DND-41 (cell line): ENCODE data around the gene SNTG2.

ENCODE experiments used
- ATAC-seq: fragments of 200-7000 bp; cut with Tn5 transposase; 3 replicates; pipeline ENCODE4 v1.9.1; 2021; ENCODE audit warnings: low read depth; ENCODE audit not compliant: insufficient read depth
- DNase-seq: peaks from one replicate; pipeline ENCODE4 v3.0.0-alpha.2; 2020
- H2AFZ ChIP-seq: 2 replicates; pipeline ENCODE4 v1.6.0; 2012; ENCODE audit warnings: low read depth, low read length
- H3K27ac ChIP-seq: 2 replicates; pipeline ENCODE4 v1.5.1; 2012; ENCODE audit warnings: low read length, inconsistent platforms
- H3K27me3 ChIP-seq: fragments of 200-600 bp; sonication (generic); 2 replicates; pipeline ENCODE4 v1.6.0; 2012; ENCODE audit warnings: low read length, mild to moderate bottlenecking, inconsistent platforms; ENCODE audit not compliant: insufficient read depth, poor library complexity
- H3K36me3 ChIP-seq: 2 replicates; pipeline ENCODE4 v1.5.1; 2012; ENCODE audit warnings: low read length, inconsistent platforms; ENCODE audit not compliant: insufficient read depth
- H3K4me1 ChIP-seq: 2 replicates; pipeline ENCODE4 v1.5.1; 2012; ENCODE audit warnings: mild to moderate bottlenecking, low read length; ENCODE audit not compliant: insufficient read depth
- H3K4me2 ChIP-seq: 2 replicates; pipeline ENCODE4 v1.6.0; 2012; ENCODE audit warnings: mild to moderate bottlenecking, moderate library complexity, low read length, inconsistent platforms; ENCODE audit not compliant: insufficient read depth
- H3K4me3 ChIP-seq, 2 experiments: fragments of 200-600 bp in 1 of 2; shearing (Covaris generic) in 1 of 2; 2 replicates each; pipeline ENCODE4 v1.5.1; 2012 to 2016; ENCODE audit warnings: inconsistent platforms in 2 of 2, low read length in 2 of 2, mild to moderate bottlenecking in 2 of 2, low read depth in 1 of 2, moderate library complexity in 1 of 2
- H3K79me2 ChIP-seq: 2 replicates; pipeline ENCODE4 v1.6.0; 2012; ENCODE audit warnings: low read length, inconsistent platforms; ENCODE audit not compliant: insufficient read depth
- H3K9ac ChIP-seq: 2 replicates; pipeline ENCODE4 v1.6.0; 2012; ENCODE audit warnings: low read depth, mild to moderate bottlenecking, inconsistent platforms, low read length, moderate library complexity
- H3K9me3 ChIP-seq: 2 replicates; pipeline ENCODE4 v1.5.1; 2012; ENCODE audit warnings: low read length, moderate library complexity, mild to moderate bottlenecking, inconsistent platforms; ENCODE audit not compliant: insufficient read depth, severe bottlenecking
- H4K20me1 ChIP-seq: 2 replicates; pipeline ENCODE4 v1.6.0; 2012; ENCODE audit warnings: low read length; ENCODE audit not compliant: insufficient read depth
- CTCF ChIP-seq: IDR thresholded peaks from 2 replicates; pipeline ENCODE4 v1.5.1; 2012; ENCODE audit warnings: borderline replicate concordance, low read length, moderate library complexity, mild to moderate bottlenecking; ENCODE audit not compliant: poor library complexity, severe bottlenecking; ENCODE audit errors: extremely low read depth
- EZH2 ChIP-seq: IDR thresholded peaks from 3 replicates; pipeline ENCODE4 v1.6.1; 2012; ENCODE audit warnings: borderline replicate concordance, low read depth, mild to moderate bottlenecking, moderate library complexity, low read length, inconsistent platforms; ENCODE audit not compliant: severe bottlenecking

SNTG2 gene

GRCh38 chr2:1366546-1367134 lies 416.0 kb downstream of the SNTG2 start:
- peaks cover 3% of the 10 kb centered on the region for H3K9me3 ChIP-seq
- no peak overlapping the region for H3K27ac ChIP-seq
- no peaks in the 10 kb centered on the region for H3K36me3 ChIP-seq
- no peak overlapping the region for H3K4me2 ChIP-seq
- no peaks in the 10 kb centered on the region for H3K27me3 ChIP-seq
- no peak for ATAC-seq
- H3K9ac ChIP-seq, result no peak overlapping the region
- no peaks in the 10 kb centered on the region for H4K20me1 ChIP-seq
- TF ChIP-seq CTCF (no peak), EZH2 (no peak)
- no peak overlapping the region for H2AFZ ChIP-seq
- H3K4me3 ChIP-seq, result no peak overlapping the region
- DNase-seq, result no peak
- H3K79me2 ChIP-seq, result no peaks in the 10 kb centered on the region
- H3K4me1 ChIP-seq, result no peaks in the 10 kb centered on the region

GRCh38 chr2:1367601-1368000 lies 417.0 kb downstream of the SNTG2 start:
- Histone ChIP-seq H3K4me1 (no peaks in the 10 kb centered on the region), H3K9me3 (peaks cover 3% of the 10 kb centered on the region), H4K20me1 (no peaks in the 10 kb centered on the region), H3K4me2 (no peak overlapping the region), H3K27ac (no peak overlapping the region), H3K9ac (no peak overlapping the region), H2AFZ (no peak overlapping the region), H3K79me2 (no peaks in the 10 kb centered on the region), H3K27me3 (no peaks in the 10 kb centered on the region), H3K4me3 (no peak overlapping the region), H3K36me3 (no peaks in the 10 kb centered on the region)
- TF ChIP-seq CTCF (no peak), EZH2 (no peak)
- DNase-seq (no peak), ATAC-seq (no peak)

GRCh38 chr2:1369905-1370304 lies 419.3 kb downstream of the SNTG2 start:
- Histone ChIP-seq H3K27me3 (no peaks in the 10 kb centered on the region), H3K9ac (no peak overlapping the region), H4K20me1 (no peaks in the 10 kb centered on the region), H3K27ac (no peak overlapping the region), H3K4me3 (no peak overlapping the region), H3K36me3 (no peaks in the 10 kb centered on the region), H3K9me3 (no peaks in the 10 kb centered on the region), H2AFZ (no peak overlapping the region), H3K79me2 (no peaks in the 10 kb centered on the region), H3K4me2 (no peak overlapping the region), H3K4me1 (no peaks in the 10 kb centered on the region)
- DNase-seq, result no peak
- TF ChIP-seq EZH2 (no peak), CTCF (no peak)
- ATAC-seq, result no peak

GRCh38 chr2:1370461-1370860 lies 419.8 kb downstream of the SNTG2 start:
- no peaks in the 10 kb centered on the region for H3K36me3 ChIP-seq
- DNase-seq, result no peak
- no peak overlapping the region for H3K9ac ChIP-seq
- H4K20me1 ChIP-seq, result no peaks in the 10 kb centered on the region
- H3K27me3 ChIP-seq, result no peaks in the 10 kb centered on the region
- H3K4me2 ChIP-seq, result no peak overlapping the region
- H3K79me2 ChIP-seq, result no peaks in the 10 kb centered on the region
- TF ChIP-seq EZH2 (no peak), CTCF (no peak)
- H3K27ac ChIP-seq, result no peak overlapping the region
- H2AFZ ChIP-seq, result no peak overlapping the region
- no peak for ATAC-seq
- H3K9me3 ChIP-seq, result no peaks in the 10 kb centered on the region
- no peak overlapping the region for H3K4me3 ChIP-seq
- H3K4me1 ChIP-seq, result no peaks in the 10 kb centered on the region
